Motor neuron (in vitro differentiated cells): Measurements from ENCODE around the gene KDM5B. TPM values are rescaled to one million over a fixed set of nuclear protein-coding genes. Genes with fewer than 3 reads are reported as not detected.

Source experiments
- ATAC-seq, 8 experiments: fragments of 200-7000 bp; cut with Tn5 transposase; replicated peaks in 6 of 8; 2 replicates each; pipeline ENCODE4 v1.8.0; 2021; ENCODE audit warnings: mild to moderate bottlenecking in 8 of 8, moderate library complexity in 8 of 8
- H3K27ac ChIP-seq, 2 donors: fragments of 250-450 bp; sonication (Bioruptor Pico); 2 replicates each; pipeline ENCODE4 v1.9.0; 2021; ENCODE audit warnings: antibody characterized with exemption in 2 of 2, mild to moderate bottlenecking in 2 of 2, moderate library complexity in 1 of 2
- H3K4me1 ChIP-seq, 2 donors: fragments of 250-450 bp; sonication (Bioruptor Pico); replicated peaks in 1 of 2; 2 replicates each; pipeline ENCODE4 v1.6.1; 2021; ENCODE audit warnings: antibody characterized with exemption in 2 of 2, mild to moderate bottlenecking in 2 of 2, moderate library complexity in 1 of 2
- H3K4me3 ChIP-seq, 5 donors: fragments of 250-450 bp; sonication (Bioruptor Pico); 2 replicates each; pipeline ENCODE4 v1.9.0; 2021; ENCODE audit warnings: antibody characterized with exemption in 5 of 5, mild to moderate bottlenecking in 5 of 5, moderate library complexity in 4 of 5
- WGBS, 10 experiments: fragments of 450-650 bp; shearing (Covaris generic); methylation state at CpG; one replicate each; pipeline ENCODE4 v1.0.0; 2022; 5-methylcytosine and 5-hydroxymethylcytosine counted together
- in situ Hi-C, 9 experiments: fragments of 400-800 bp; cut with MboI; loops; one replicate each; pipeline ENCODE4 v1.15.0; 2021; ENCODE audit warnings: low sequenced_read_pairs in 9 of 9, low pct_unique_long_range_greater_than_20kb in 2 of 9; ENCODE audit not compliant: unreplicated experiment in 9 of 9
- total RNA-seq, 8 experiments: library from RNA; unstranded; fragments of 300-600 nt; gene quantifications; 2 replicates each; pipeline versions ENCODE4 v1.2.3 to v1.2.4, GENCODE V29; 2022

The KDM5B gene
- total RNA-seq, result 100 to 1,000 TPM in 5 of 8 experiments, 10 to 100 TPM in 3; 49.0 to 191 (median 166) TPM

DNA sequence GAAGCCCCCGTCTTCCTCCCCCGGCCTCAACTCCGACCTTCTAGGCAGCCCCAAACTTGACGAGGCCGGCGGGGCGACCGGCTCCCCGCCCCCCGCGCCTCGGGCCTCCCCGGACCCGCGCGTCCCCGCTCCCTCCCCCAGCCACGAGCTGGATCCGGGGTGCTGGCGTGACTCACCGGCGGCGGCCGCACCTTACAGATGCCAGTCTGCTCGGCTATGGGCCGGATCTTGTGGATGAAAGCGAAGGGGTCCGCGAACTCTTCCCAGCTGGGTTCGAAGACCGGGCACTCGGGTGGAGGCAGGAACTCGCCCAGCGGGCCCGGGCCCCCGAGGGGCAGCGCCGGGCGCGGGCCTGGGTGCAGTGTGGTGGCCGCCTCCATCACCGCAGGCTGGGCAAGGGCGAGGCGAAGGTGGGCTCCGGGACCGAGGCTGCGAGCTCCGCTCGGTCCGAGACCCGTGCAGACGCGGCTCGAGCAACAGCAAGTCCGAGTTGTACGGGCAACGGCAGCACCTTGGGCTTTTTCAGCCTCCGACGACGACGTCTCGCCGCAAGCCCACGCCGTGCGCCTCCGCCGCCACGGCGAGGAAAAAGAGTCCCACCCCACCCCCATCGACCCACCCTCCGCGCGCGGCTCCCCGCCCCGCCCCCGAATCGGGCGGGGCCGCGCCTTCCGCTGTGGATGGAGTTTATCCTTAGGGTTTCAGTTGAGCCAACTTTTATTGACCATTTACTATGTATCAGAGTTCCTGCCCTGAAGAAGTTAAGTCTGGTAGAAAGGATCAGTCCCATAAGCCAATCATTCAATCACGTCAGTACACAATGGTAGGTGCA, at the start of gene KDM5B:
KDM5B (minus strand) TSS at position 496 of the 832 bp plus-strand sequence; CDS start at position 380, 116 bp downstream.
- peak; percentile 6 to 34 (median 23) for ATAC-seq
- Histone ChIP-seq H3K27ac (peak within 1 kb of the TSS; percentile 86 to 93), H3K4me3 (peak within 1 kb of the TSS; percentile 90 to 99 (median 98)), H3K4me1 (peaks cover 8 to 23% of the 10 kb centered on the region in 2 donors)
- in situ Hi-C loops, result no loop called here
- 0 to 14% (median 6%) methylated on average over 1 to 14 of the region's 84 CpGs; no CpG with 5 or more reads in 5 of the 10 experiments for WGBS, 10 experiments

DNA sequence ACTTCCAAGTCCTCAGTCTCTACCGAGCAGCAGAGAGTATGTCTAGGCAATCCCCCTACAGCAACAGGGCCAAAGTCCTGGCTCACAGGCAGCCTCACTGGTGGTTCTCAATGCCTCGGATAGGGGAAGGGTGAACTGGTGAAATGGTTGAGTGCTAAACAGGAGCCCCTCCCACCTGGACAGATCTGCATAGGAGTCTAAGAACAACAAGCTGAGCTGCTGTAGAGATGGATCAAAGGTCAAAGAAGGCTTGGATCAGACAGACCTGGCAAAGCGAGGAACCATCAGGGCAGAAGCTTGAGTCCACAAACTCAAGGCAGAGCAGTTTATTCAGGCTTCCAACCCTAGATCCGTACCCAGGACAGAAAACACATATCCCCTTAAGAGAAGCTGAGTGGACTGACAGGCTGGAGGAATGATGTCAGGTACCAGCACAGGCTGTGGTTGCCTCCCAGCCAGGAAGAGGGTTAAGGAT, 49.0 kb upstream of the KDM5B start:
- no peak for ATAC-seq
- no peak overlapping the region for H3K4me3 ChIP-seq
- peaks cover 2 to 3% of the 10 kb centered on the region in 2 donors for H3K4me1 ChIP-seq
- in situ Hi-C loops, result no loop called here
- H3K27ac ChIP-seq, result no peak overlapping the region
- WGBS, 10 experiments, result 40 to 100% (median 73%) methylated on average over 1 to 4 of the region's 4 CpGs; no CpG with 5 or more reads in 2 of the 10 experiments

DNA sequence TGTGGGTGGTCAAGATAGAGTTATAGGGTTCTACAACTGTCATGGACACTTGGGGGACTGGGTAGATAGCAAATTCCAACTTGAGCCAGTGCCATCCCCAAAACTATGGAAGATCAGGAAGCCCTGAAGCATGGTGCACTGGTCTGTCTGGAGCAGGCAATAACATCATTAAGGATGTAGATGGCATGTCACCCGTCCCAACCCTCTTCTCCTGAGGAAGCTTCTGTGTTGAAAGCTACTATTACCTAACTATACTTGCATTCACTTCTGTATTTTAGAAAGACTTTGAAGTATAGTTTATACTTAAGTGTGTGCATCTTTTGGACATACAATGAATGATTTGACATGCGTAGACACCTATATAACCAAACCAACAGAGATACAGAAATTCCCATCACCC, 47.8 kb upstream of the KDM5B start:
- Histone ChIP-seq H3K4me3 (no peak overlapping the region), H3K4me1 (peaks cover 2 to 3% of the 10 kb centered on the region in 2 donors), H3K27ac (no peak overlapping the region)
- WGBS, 10 experiments, result 50 to 100% (median 100%) methylated on average over 1 to 2 of the region's 2 CpGs; no CpG with 5 or more reads in 2 of the 10 experiments
- ATAC-seq, result no peak
- in situ Hi-C loops, result no loop called here

DNA sequence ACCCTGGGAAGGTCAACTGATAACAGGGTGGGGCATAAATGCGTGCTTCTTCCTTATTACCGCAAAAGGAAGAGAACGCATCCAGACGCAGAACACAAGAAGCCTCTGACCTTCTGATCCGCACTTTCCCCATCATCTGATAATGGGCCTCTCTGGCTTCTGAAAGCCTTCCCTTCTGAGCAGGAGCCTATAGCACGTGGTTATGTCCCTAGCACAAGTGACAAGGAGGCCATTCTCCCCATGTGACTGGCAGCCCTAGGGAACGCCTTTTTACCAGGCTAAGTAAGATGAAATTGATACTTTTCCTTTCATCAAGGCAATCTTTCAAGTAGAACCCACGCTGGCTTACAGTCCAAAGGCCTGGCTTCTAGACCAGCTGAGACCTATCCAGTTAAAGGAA, 46.6 kb upstream of the KDM5B start:
- WGBS, 10 experiments, result 47 to 94% (median 85%) methylated on average over 1 to 8 of the region's 8 CpGs; no CpG with 5 or more reads in 2 of the 10 experiments

DNA sequence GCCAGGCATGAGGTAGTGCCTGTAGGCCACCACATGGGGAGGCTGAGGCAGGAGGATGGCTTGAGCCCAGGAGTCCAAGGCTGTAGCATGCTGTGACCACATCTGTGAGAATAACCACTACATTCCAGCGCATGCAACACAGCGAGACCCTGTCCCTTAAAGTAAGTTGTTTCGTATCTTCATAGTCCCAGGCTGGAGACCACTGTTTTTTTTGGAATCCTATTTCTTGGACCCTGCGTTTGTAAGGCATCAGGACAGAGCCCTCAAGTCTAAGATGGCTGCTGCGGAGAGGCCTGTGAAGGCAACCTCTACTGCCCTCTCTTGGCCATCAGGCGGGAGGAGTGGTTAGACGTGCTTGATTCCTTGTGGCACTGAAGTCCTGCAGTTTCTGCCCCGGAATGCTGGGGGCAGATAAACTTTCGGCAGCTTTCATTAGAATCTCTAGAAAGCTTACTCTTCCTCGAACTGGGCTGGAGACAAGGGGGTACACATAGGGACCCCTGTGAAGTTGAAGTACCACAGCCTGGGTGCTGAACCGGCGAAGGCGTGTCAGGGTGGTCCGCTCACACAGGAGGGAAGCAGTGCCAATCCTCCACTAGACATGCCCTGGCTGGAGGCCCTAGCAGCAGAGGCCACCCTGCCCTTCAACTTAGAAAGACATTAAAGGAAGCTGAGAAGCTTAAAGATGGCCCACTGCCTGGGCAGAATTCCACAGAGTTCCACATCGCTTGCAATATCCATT, 44.1 kb upstream of the KDM5B start:
- in situ Hi-C loops, result no loop called here
- Histone ChIP-seq H3K4me3 (no peak overlapping the region), H3K27ac (no peak overlapping the region), H3K4me1 (no peaks in the 10 kb centered on the region)
- peak in 6 of 8 experiments; percentile 36 to 97 (median 72) for ATAC-seq
- WGBS, 10 experiments, result 17 to 94% (median 63%) methylated on average over 1 to 14 of the region's 15 CpGs; no CpG with 5 or more reads in 2 of the 10 experiments

More for the DNA sequence above, 46.6 kb upstream of the KDM5B start:
- in situ Hi-C loops, result no loop called here
- Histone ChIP-seq H3K4me3 (no peak overlapping the region), H3K27ac (no peak overlapping the region), H3K4me1 (no peaks in the 10 kb centered on the region)
- no peak for ATAC-seq

DNA sequence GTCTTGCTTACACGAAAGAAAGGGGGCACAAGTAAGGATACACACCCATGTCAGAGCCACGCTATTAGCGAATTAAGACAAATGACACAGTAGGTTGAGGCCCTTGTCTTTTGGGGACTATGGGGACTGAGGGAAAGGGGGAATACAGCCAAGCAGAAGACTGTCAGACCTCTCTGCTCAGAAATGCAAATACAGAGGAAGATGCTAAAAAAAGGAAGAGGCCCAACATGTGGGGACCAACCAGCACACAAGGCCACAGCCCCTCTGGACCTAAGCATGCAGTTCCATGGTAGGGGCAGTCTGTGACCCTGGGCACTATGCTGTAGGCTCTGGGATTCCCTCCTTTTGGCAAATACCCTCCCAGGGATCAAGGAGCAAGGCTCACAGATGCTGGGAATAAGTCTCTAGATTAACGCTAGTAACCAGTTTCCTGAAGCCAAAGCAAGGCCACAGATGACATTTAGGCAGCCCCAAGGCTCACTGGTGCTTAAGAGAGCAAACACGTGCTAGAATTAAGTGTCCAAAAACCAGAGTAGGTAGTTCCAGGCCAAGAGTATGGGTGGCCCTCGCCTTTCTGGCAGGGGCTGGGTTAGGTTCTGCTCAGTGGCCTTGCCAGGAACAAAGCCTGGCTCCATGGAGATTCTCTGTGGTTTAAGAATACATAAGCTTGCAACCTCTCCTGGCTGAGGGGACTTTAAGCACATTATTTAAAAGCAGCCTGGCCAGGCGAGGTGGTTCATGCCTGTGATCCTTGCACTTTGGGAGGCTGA, 42.6 kb upstream of the KDM5B start:
- no peak overlapping the region for H3K4me3 ChIP-seq
- no peak overlapping the region for H3K27ac ChIP-seq
- in situ Hi-C loops, result no loop called here
- H3K4me1 ChIP-seq, result no peaks in the 10 kb centered on the region
- ATAC-seq, result peak in 2 of 8 experiments; percentile 33 to 44
- WGBS, 10 experiments, result 42 to 100% (median 84%) methylated on average over 1 to 6 of the region's 7 CpGs; no CpG with 5 or more reads in 1 of the 10 experiments

DNA sequence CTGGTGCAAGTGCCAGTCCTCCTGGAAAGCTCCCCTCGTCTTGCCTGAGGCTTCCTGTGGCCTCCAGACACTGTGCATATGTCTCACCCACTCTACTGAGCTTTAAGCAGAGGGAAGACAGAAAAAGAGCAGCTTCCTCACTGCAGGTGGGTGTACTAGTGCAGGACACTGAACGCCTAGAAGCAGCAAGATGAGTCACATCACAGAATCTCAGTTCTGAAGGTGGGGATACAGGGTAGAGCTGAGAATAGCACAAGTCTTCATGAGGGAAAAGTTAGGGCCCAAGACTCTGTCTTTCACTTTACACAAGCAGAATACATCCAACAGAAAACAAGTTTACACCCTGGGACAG, 39.9 kb upstream of the KDM5B start:
- 0 to 71% (median 44%) methylated on average over 1 to 2 of the region's 2 CpGs; no CpG with 5 or more reads in 3 of the 10 experiments for WGBS, 10 experiments
- no peak overlapping the region for H3K27ac ChIP-seq
- H3K4me3 ChIP-seq, result no peak overlapping the region
- in situ Hi-C loops, result no loop called here
- no peaks in the 10 kb centered on the region for H3K4me1 ChIP-seq
- no peak for ATAC-seq

DNA sequence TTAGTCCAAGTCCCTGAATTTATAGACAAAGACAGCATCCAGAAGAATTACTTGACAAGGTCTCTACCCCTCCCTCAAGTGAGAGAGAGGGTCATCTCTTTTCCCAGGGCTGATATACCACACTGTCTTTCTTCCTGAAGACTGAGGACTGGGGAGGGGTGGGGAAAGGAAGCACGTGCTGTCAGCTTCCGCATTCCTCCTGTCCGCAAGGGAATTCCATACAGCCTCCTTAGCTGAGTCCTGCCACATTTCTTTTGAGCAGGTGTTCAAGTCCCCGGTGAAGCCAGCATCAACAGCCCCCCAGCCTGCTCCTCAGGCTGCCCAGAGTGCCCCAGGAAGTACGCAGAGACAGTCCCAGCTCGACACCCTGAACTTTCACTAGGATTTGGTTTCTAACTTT, 36.7 kb upstream of the KDM5B start:
- no peak for ATAC-seq
- Histone ChIP-seq H3K27ac (no peak overlapping the region), H3K4me3 (no peak overlapping the region), H3K4me1 (no peaks in the 10 kb centered on the region)
- WGBS, 10 experiments, result 17 to 100% (median 73%) methylated on average over 1 to 5 of the region's 6 CpGs; no CpG with 5 or more reads in 4 of the 10 experiments
- in situ Hi-C loops, result no loop called here

DNA sequence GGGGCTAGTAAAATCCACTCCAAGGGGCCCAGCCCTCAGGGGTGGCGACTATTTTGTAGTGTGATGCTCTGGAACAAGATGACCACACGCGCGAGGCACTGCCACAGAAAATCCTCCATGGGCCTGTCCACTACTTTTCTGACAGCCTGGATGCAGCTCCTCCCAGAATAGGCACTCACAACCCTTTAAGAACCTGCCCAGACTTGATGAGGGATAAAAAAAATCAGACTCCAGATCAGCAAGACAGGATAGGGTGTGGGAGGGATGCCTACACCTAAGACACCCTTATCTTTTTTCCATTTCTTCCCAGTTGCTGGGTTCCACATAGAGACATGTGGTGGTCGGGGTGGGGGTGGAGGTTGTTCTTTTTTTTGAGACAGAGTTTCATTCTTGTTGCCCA, 36.0 kb upstream of the KDM5B start:
- peak in 1 of 8 experiments; percentile 17 for ATAC-seq
- WGBS, 10 experiments, result 50 to 92% (median 72%) methylated on average over 1 to 5 of the region's 5 CpGs; no CpG with 5 or more reads in 6 of the 10 experiments

DNA sequence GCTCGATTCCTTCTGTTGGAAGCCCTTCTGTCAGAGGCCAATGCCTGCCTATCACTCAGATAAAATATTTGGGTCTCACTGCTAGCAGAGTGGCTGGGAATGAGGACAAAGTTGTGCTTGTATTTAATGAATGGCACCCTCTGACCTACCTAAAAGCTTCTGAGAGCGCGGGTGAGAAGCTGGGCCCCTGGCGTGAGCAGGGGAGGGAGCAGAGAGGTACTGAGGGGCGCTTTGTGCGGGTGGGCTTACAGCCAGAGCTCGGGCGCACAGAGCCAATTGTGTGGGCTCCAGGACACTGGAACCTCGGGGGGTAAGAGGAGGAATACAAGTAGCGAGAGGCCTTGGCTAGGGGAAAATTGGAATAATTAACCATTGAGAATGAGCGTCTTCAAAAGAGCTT, 34.9 kb upstream of the KDM5B start:
- Histone ChIP-seq H3K4me3 (no peak overlapping the region), H3K27ac (no peak overlapping the region), H3K4me1 (no peaks in the 10 kb centered on the region)
- 44 to 100% (median 74%) methylated on average over 1 to 11 of the region's 11 CpGs for WGBS, 10 experiments
- no peak for ATAC-seq
- in situ Hi-C loops, result no loop called here

More for the DNA sequence above, 36.0 kb upstream of the KDM5B start:
- H3K4me1 ChIP-seq, result no peaks in the 10 kb centered on the region
- no peak overlapping the region for H3K27ac ChIP-seq
- in situ Hi-C loops, result no loop called here
- H3K4me3 ChIP-seq, result no peak overlapping the region

DNA sequence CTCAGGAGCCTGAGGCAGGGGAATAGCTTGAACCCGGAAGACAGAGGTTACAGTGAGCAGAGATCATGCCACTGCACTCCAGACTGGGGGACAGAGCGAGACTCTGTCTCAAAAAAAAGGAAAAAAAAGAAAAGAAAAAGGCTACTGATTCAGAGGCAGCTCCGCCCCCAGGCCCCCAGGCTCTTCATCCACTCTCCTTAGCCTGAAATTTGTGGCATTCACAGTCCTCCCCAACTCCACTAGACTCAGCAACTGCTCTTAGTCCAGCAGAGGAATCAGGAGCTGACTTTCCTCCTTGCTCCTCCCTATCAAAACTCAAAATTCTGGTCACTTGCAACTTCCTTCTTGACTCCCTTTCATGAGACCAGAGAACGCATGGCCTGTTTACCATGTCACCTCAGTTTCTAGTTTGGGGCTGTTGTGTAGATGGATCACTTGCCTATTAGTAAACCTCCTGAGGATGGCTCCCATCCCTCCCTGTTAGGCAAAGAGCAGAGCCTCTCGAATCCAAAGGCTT, 29.6 kb upstream of the KDM5B start:
- Histone ChIP-seq H3K4me3 (no peak overlapping the region), H3K4me1 (no peaks in the 10 kb centered on the region), H3K27ac (no peak overlapping the region)
- in situ Hi-C loops, result no loop called here
- no peak for ATAC-seq
- WGBS, 10 experiments, result 60 to 93% (median 87%) methylated on average over 1 to 5 of the region's 5 CpGs; no CpG with 5 or more reads in 5 of the 10 experiments

DNA sequence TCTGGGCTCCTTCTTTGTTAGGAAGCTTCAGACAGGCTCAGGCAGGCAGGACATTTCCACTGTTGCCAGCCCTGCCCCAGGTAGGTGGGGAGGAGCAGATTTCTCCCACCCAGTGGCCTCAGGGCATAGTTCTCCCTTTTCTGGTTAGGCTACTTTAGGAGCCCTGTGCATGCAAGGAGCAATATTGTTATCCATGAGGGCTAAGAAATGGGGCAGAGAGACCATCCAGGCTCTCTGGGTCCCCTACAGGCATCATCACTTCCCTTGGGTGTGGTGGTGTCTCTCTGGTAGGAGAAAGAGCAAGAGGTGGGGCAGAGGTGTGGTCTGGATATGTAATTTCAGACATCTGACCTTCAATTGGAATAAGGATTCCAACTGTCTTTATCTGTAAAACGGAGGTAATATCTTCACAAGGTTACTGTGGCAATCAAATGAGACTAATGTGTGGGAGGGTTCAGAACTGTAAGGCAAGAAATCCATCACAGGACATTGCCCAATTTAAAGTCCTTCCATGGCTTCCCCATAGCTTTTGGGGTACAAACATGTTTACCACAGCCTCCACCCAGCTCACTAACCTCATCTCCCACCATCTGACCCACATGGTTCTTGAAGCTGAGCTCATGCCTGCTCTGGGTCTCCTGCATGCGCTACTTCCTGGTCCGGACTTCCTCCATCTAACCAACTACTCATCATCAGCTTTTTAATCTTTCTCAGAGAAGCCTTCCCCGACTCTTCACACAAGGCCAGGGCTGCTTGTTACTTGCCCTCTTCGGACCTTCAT, 28.6 kb upstream of the KDM5B start:
- in situ Hi-C loops, result no loop called here
- ATAC-seq, result peak in 2 of 8 experiments; percentile 86 to 88
- Histone ChIP-seq H3K4me1 (no peaks in the 10 kb centered on the region), H3K4me3 (no peak overlapping the region), H3K27ac (no peak overlapping the region)
- whole genome bisulfite sequencing, 10 experiments, result 32 to 100% (median 62%) methylated on average over 1 to 4 of the region's 5 CpGs; no CpG with 5 or more reads in 3 of the 10 experiments
